ENCODE results near the gene TINAGL1.

DNA sequence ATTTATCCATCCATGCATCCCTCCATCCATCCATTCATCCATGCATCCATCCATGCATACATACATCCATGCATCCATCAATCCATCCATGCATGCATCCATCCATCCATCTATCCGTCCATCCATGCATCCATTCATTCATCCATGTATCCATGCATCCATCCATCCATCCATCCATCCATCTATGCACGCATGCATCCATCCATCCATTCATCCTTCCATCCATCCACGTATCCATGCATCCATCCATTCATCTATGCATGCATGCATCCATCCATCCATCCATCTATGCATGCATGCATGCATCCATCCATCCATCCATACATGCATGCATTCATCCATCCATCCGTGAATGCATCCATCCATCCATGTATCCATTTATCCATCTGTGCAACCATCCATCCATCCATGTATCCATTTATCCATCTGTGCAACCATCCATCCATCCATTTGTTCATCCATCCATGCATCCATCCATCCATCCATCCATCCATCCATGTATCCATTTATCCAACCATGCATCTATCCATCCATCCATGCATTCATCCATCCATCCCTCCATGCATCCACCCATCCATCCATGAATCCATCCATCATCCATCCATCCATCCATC is 30.3 kb upstream of the TINAGL1 start:
- TF ChIP-seq EZH2 (IDR thresholded peaks at IDR 0.05; ENCODE audit: insufficient read depth, poor library complexity, severe bottlenecking) (no peak), EZH2phosphoT487 (IDR thresholded peaks at IDR 0.05; ENCODE audit: insufficient read depth, low read depth) (no peak)
